ENCODE measurements around the gene TGFBR2. TPM values are rescaled to one million over a fixed set of nuclear protein-coding genes. Genes with fewer than 3 reads are reported as not detected.

Gene TGFBR2
- total RNA-seq, 1 experiment from 2014 or later = 45.9 TPM

GRCh38 chr3:30614943-30615342 is 8.5 kb downstream of the TGFBR2 start:
- ATAC-seq = no peak
- in situ Hi-C loops (cut with HindIII; ENCODE audit: low pct_unique_long_range_greater_than_20kb, low sequenced_read_pairs) = no loop called here

GRCh38 chr3:30615615-30616346 is 9.4 kb downstream of the TGFBR2 start:
- CTCF ChIA-PET = interaction anchor here (0.6 kb wide), 1 partner anchor 15 kb away, joined by 11 read pairs; no protein-coding TSS in a partner anchor

More at GRCh38 chr3:30614943-30615342, 8.5 kb downstream of the TGFBR2 start:
- no peak overlapping the region for H3K4me3 ChIP-seq (ENCODE audit: low read depth in 2 of 2, low read length in 2 of 2)
- no peaks in the 10 kb centered on the region for H3K27me3 ChIP-seq (ENCODE audit: control insufficient read depth, insufficient read depth, low read length)
- no peak for TF ChIP-seq TCF7L2 (IDR thresholded peaks at IDR 0.05; ENCODE audit: low read depth, low read length)
- TF ChIP-seq POLR2AphosphoS5 (IDR thresholded peaks at IDR 0.05; ENCODE audit: low read depth, low read length) = no peak
- TF ChIP-seq SIN3A (IDR thresholded peaks at IDR 0.05; ENCODE audit: borderline replicate concordance, insufficient read depth, low read depth, low read length) = no peak
- no peak for TF ChIP-seq CTCF (IDR thresholded peaks at IDR 0.05)
- no peak for TF ChIP-seq REST (IDR thresholded peaks at IDR 0.05; ENCODE audit: insufficient read depth in 1 of 2, low read depth in 2 of 2, low read length in 1 of 2)
- no TSS peak for BruUV-seq (replicated peaks)
- POLR2A ChIA-PET = no interaction called here
- no peaks in the 10 kb centered on the region for H3K36me3 ChIP-seq (ENCODE audit: control insufficient read depth, insufficient read depth, low read length)
- intact Hi-C loops (cut with micrococcal nuclease; ENCODE audit: unreplicated experiment) = loop anchor here (5.0 kb wide), 1 partner anchor 77 kb away; no protein-coding TSS in a partner anchor
- H3K9me3 ChIP-seq (ENCODE audit: control insufficient read depth, insufficient read depth, low read depth, low read length) = no peaks in the 10 kb centered on the region
- CTCF ChIA-PET = no interaction called here
- H3K4me1 ChIP-seq (ENCODE audit: control insufficient read depth, insufficient read depth, low read length) = peaks cover 45% of the 10 kb centered on the region
- no peak for DNase-seq (ENCODE audit: low read depth, low spot score)
- H3K27ac ChIP-seq (ENCODE audit: low read length) = peak overlapping the region; percentile 44; the same call in 1 of the 2 replicates

More at GRCh38 chr3:30615615-30616346, 9.4 kb downstream of the TGFBR2 start:
- Histone ChIP-seq H3K4me3 (ENCODE audit: low read depth in 2 of 2, low read length in 2 of 2) (no peak overlapping the region), H3K27me3 (ENCODE audit: control insufficient read depth, insufficient read depth, low read length) (no peaks in the 10 kb centered on the region), H3K36me3 (ENCODE audit: control insufficient read depth, insufficient read depth, low read length) (no peaks in the 10 kb centered on the region), H3K27ac (ENCODE audit: low read length) (no peak overlapping the region), H3K4me1 (ENCODE audit: control insufficient read depth, insufficient read depth, low read length) (peaks cover 37% of the 10 kb centered on the region), H3K9me3 (ENCODE audit: control insufficient read depth, insufficient read depth, low read depth, low read length) (no peaks in the 10 kb centered on the region)
- ATAC-seq (no peak), DNase-seq (ENCODE audit: low read depth, low spot score) (no peak)
- TF ChIP-seq REST (IDR thresholded peaks at IDR 0.05; ENCODE audit: insufficient read depth in 1 of 2, low read depth in 2 of 2, low read length in 1 of 2) = no peak
- TF ChIP-seq POLR2AphosphoS5 (IDR thresholded peaks at IDR 0.05; ENCODE audit: low read depth, low read length) = no peak
- no peak for TF ChIP-seq CTCF (IDR thresholded peaks at IDR 0.05)
- no peak for TF ChIP-seq SIN3A (IDR thresholded peaks at IDR 0.05; ENCODE audit: borderline replicate concordance, insufficient read depth, low read depth, low read length)
- TF ChIP-seq TCF7L2 (IDR thresholded peaks at IDR 0.05; ENCODE audit: low read depth, low read length) = no peak
- in situ Hi-C loops (cut with HindIII; ENCODE audit: low pct_unique_long_range_greater_than_20kb, low sequenced_read_pairs) (no loop called here), intact Hi-C loops (cut with micrococcal nuclease; ENCODE audit: unreplicated experiment) (no loop called here)
- no TSS peak for BruUV-seq (replicated peaks)
- POLR2A ChIA-PET = no interaction called here

All from Panc1 (cell line).